GM23338 (cell line): Measurements from ENCODE around the gene SCGB2B2. TPM values are rescaled to one million over a fixed set of nuclear protein-coding genes. Genes with fewer than 3 reads are reported as not detected.

ENCODE experiments used
- ATAC-seq: fragments of 200-7000 bp; cut with Tn5 transposase; 3 replicates; pipeline ENCODE4 v1.9.1; 2020
- DNase-seq: peaks from one replicate; pipeline ENCODE4 v3.0.0-alpha.2; 2015; ENCODE audit warnings: low spot score
- H2AFZ ChIP-seq: fragments of 200-600 bp; sonication (generic); 2 replicates; pipeline ENCODE4 v1.8.0; 2016; ENCODE audit warnings: antibody characterized with exemption, mild to moderate bottlenecking, moderate library complexity
- H3F3A ChIP-seq: fragments of 200-600 bp; sonication (generic); replicated peaks from 2 replicates; pipeline ENCODE4 v1.8.0; 2017; ENCODE audit warnings: antibody characterized with exemption, mixed run types, low read depth
- H3K27ac ChIP-seq: fragments of 200-600 bp; sonication (generic); 2 replicates; pipeline ENCODE4 v1.6.1; 2016; ENCODE audit warnings: low read depth
- H3K27me3 ChIP-seq: fragments of 200-600 bp; sonication (generic); 2 replicates; pipeline ENCODE4 v1.8.0; 2016; ENCODE audit warnings: mild to moderate bottlenecking, mixed run types, moderate library complexity; ENCODE audit not compliant: insufficient read depth
- H3K36me3 ChIP-seq: fragments of 200-600 bp; sonication (generic); 2 replicates; pipeline ENCODE4 v1.8.0; 2016; ENCODE audit warnings: mild to moderate bottlenecking; ENCODE audit not compliant: insufficient read depth
- H3K4me1 ChIP-seq: fragments of 200-600 bp; sonication (generic); 2 replicates; pipeline ENCODE4 v1.8.0; 2016; ENCODE audit warnings: mild to moderate bottlenecking, moderate library complexity; ENCODE audit not compliant: insufficient read depth
- H3K4me2 ChIP-seq: fragments of 200-600 bp; sonication (generic); 2 replicates; pipeline ENCODE4 v1.7.1; 2017; ENCODE audit warnings: mixed run types
- H3K4me3 ChIP-seq: fragments of 200-600 bp; sonication (generic); 2 replicates; pipeline ENCODE4 v1.6.1; 2016; ENCODE audit warnings: mixed run types
- H3K79me2 ChIP-seq: fragments of 200-600 bp; sonication (generic); replicated peaks from 2 replicates; pipeline ENCODE4 v1.8.0; 2017; ENCODE audit warnings: mild to moderate bottlenecking; ENCODE audit not compliant: insufficient read depth
- H3K9me2 ChIP-seq: fragments of 200-600 bp; sonication (generic); 2 replicates; pipeline ENCODE4 v1.8.0; 2017; ENCODE audit not compliant: insufficient read depth
- H4K20me1 ChIP-seq: fragments of 200-600 bp; sonication (generic); replicated peaks from 2 replicates; pipeline ENCODE4 v1.8.0; 2017; ENCODE audit warnings: mild to moderate bottlenecking; ENCODE audit not compliant: insufficient read depth
- H3K27ac Mint-ChIP-seq: 2 replicates; pipeline ENCODE4 v1.8.0; 2020; ENCODE audit warnings: inconsistent platforms, mild to moderate bottlenecking, moderate library complexity, mixed read lengths
- H3K27me3 Mint-ChIP-seq: 3 replicates; pipeline ENCODE4 v1.8.0; 2022; ENCODE audit warnings: low read depth, mild to moderate bottlenecking, moderate library complexity, mixed read lengths, inconsistent platforms; ENCODE audit not compliant: insufficient read depth, poor library complexity
- H3K36me3 Mint-ChIP-seq: 3 replicates; pipeline ENCODE4 v1.8.0; 2021; ENCODE audit warnings: low read depth, mild to moderate bottlenecking, inconsistent platforms, moderate library complexity, mixed read lengths
- H3K4me1 Mint-ChIP-seq: 3 replicates; pipeline ENCODE4 v1.8.0; 2020; ENCODE audit warnings: mild to moderate bottlenecking, inconsistent platforms, mixed read lengths
- H3K4me3 Mint-ChIP-seq: 3 replicates; pipeline ENCODE4 v1.8.0; 2021; ENCODE audit warnings: moderate library complexity, mild to moderate bottlenecking, inconsistent platforms, mixed read lengths
- H3K9me3 Mint-ChIP-seq: 3 replicates; pipeline ENCODE4 v1.8.0; 2020; ENCODE audit warnings: moderate library complexity, mild to moderate bottlenecking, inconsistent platforms, mixed read lengths
- CTCF ChIP-seq, 2 experiments: fragments of 200-600 bp in 1 of 2; sonication (generic) in 1 of 2; conservative IDR thresholded peaks; 2 replicates each; pipeline versions ENCODE4 v1.5.1 to v1.6.1; 2016 to 2017; ENCODE audit warnings: antibody characterized with exemption in 2 of 2, low read depth in 2 of 2, mild to moderate bottlenecking in 2 of 2, moderate library complexity in 1 of 2
- JUNB ChIP-seq: IDR thresholded peaks from one replicate; pipeline ENCODE4 v1.6.1; 2016; ENCODE audit warnings: antibody characterized with exemption; ENCODE audit not compliant: unreplicated experiment
- POLR2AphosphoS5 ChIP-seq: IDR thresholded peaks from 2 replicates; pipeline ENCODE4 v1.6.1; 2016; ENCODE audit warnings: antibody characterized with exemption, low read depth
- REST ChIP-seq: IDR thresholded peaks from one replicate; pipeline ENCODE4 v1.6.1; 2018; ENCODE audit warnings: antibody characterized with exemption; ENCODE audit not compliant: unreplicated experiment
- STAT1 ChIP-seq: IDR thresholded peaks from one replicate; pipeline ENCODE4 v1.6.1; 2016; ENCODE audit warnings: antibody characterized with exemption; ENCODE audit not compliant: unreplicated experiment
- ZNF114 ChIP-seq: fragments of 250-450 bp; sonication (Bioruptor Pico); IDR thresholded peaks from 2 replicates; pipeline ENCODE4 v1.5.0; 2020; ENCODE audit warnings: mild to moderate bottlenecking, moderate library complexity
- ZNF462 ChIP-seq: fragments of 250-450 bp; sonication (Bioruptor Pico); IDR thresholded peaks from 2 replicates; pipeline ENCODE4 v1.5.0; 2020; ENCODE audit warnings: mild to moderate bottlenecking, moderate library complexity
- polyA plus RNA-seq: library from polyadenylated mRNA; unstranded; fragments of >200 nt; fragmentation: Nextera tagmentation; extraction: Ambion mirVana; gene quantifications from 2 replicates; pipeline ENCODE4 v1.2.1, GENCODE V29; 2016
- total RNA-seq: library from RNA; depleted of rRNA; stranded (reverse); fragments of >200 nt; shearing (Covaris generic); gene quantifications from 2 replicates; pipeline ENCODE4 v1.2.3, GENCODE V29; 2014

SCGB2B2 gene
- total and polyA plus RNA-seq, 2 experiments from 2014 or later = 0.28 TPM; not detected in 1

- no peak for TF ChIP-seq ZNF462 (CRISPR knock-in tag)
These were observed 48.4 kb upstream of the SCGB2B2 start (continued) for GRCh38 chr19:34725400-34725799.

GRCh38 chr19:34722353-34722752 is 45.4 kb upstream of the SCGB2B2 start:
- H3K27ac Mint-ChIP-seq = no peak overlapping the region
- no peaks in the 10 kb centered on the region; the same call in 2 of the 3 replicates for H3K36me3 Mint-ChIP-seq
- Histone ChIP-seq H3F3A (no peaks in the 10 kb centered on the region), H3K36me3 (no peaks in the 10 kb centered on the region), H3K79me2 (no peaks in the 10 kb centered on the region), H3K9me2 (no peaks in the 10 kb centered on the region), H3K4me3 (no peak overlapping the region), H3K4me2 (no peak overlapping the region), H3K27me3 (no peaks in the 10 kb centered on the region), H3K27ac (no peak overlapping the region), H4K20me1 (no peaks in the 10 kb centered on the region), H3K4me1 (no peaks in the 10 kb centered on the region), H2AFZ (no peak overlapping the region)
- H3K4me1 Mint-ChIP-seq = no peaks in the 10 kb centered on the region
- H3K4me3 Mint-ChIP-seq = no peak overlapping the region
- peaks cover 30% of the 10 kb centered on the region for H3K9me3 Mint-ChIP-seq
- peaks cover 6% of the 10 kb centered on the region for H3K27me3 Mint-ChIP-seq
- ATAC-seq (no peak), DNase-seq (no peak)
- no peak for TF ChIP-seq JUNB
- TF ChIP-seq STAT1 = no peak
- no peak for TF ChIP-seq POLR2AphosphoS5
- TF ChIP-seq ZNF114 (CRISPR knock-in tag) = no peak
- no peak for TF ChIP-seq CTCF (conservative IDR thresholded peaks at IDR 0.05; ENCODE audit: low read depth in 2 of 2)
- TF ChIP-seq REST = no peak
